GM19193 (cell line): ENCODE results near the gene SLC6A5.

Experiments
- POLR2A ChIP-seq: IDR thresholded peaks from 4 replicates; pipeline ENCODE4 v1.6.1; 2011; ENCODE audit not compliant: insufficient read depth, insufficient read length; ENCODE audit errors: extremely low read depth

SLC6A5 gene

DNA sequence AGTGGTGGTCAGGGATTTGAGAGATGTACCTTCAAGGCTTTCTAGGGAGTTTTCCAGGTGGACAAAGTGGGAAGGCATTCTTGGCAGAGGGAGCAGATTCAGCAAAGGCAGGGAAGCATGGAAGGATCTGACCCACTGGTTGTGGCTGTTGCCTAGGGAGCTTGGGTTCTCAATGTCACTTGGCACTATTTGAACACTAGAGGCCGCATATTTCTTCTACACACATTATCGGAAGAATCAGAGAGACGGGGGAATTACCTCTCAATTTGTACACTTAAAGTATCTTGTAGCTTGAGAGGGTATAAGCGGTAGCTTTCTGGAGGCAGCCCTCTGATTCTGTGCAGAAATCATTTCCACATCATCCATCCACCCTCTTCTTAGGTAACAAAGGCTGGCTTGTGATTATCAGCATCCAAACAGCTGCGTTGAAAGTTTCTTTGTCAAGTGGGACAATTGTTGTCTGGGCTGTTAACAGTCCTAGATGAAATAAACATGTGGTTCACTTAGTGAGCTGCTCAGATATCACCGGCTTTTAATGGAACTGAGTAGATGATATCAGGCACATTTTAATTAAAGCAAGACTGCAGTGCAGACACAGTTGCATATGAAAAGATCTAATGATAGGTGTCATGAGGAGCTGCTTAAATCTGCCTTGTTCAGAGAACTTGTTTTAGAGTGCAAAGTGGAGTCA is 72.6 kb downstream of the SLC6A5 start:
- no peak for TF ChIP-seq POLR2A

DNA sequence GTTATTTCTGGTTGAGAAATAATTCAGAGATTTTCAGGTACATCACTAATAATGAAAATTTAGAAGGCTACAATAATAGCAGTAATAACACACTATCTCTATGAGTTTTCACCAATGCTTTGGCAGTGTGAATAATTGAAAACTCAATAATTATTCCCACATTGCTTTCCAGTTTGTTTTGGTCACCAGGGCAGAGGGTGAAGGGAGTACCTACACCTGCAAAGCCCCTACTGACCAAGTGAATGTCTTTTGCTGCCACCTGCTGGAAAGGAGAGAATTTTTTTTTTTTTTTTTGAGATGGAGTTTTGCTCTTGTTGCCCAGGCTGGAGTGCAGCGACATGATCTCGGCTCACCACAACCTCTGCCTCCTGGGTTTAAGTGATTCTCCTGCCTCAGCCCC is 73.2 kb downstream of the SLC6A5 start:
- no peak for TF ChIP-seq POLR2A

DNA sequence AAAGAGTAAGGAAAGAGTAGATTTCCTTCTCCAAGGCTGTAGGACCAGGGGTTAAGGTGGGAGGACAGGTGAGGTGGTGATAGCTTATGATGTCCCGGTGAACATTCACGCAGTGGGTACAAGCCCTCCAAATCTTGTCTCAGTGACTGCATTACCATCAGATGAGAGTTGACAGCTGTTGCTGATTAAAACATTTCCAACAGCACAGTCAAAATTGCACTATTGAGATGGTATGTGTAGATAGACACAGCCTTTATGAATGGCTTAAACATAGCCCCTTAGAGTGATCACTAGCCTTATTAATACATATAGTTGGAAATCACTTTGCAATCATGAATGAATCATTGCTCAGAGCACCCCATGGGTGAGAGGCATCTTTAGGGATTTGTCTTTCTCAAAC is 77.2 kb downstream of the SLC6A5 start:
- TF ChIP-seq POLR2A, result no peak

DNA sequence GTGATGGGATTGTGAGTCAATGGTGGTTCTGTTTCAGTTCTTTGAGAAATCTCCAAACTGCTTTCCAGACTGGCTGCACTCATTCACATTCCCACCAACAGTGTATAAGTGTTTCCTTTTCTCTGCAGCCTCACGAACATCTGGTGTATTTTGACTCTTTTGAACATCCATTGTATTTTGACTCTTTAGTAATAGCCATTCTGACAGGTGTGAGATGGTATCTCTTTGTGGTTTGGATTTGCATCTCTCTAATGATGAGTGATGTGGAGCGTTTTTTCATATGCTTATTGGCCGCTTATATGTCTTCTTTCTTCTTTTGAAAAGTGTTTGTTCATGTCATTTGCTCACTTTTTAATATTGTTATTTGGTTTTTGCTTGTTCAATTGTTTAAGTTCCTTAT is 89.4 kb downstream of the SLC6A5 start:
- TF ChIP-seq POLR2A, result no peak

DNA sequence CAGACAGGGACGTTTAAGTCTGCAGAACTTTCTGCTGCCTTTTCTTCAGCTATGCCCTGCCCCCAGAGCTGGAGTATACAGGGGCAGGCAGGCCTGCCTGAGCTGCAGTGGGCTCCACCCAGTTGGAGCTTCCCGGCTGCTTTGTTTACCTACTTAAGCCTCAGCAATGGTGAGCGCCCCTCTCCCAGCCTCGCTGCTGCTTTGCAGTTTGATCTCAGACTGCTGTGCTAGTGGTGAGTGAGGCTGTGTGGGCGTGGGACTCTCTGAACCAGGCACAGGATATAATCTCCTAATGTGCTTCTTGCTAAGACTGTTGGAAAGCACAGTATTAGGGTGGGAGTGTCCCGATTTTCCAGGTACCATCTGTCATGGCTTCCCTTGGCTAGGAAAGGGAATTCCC is 108.5 kb downstream of the SLC6A5 start:
- no peak for TF ChIP-seq POLR2A
